A673 (cell line): ENCODE results near the gene MCUR1. TPM values are rescaled to one million over a fixed set of nuclear protein-coding genes. Genes with fewer than 3 reads are reported as not detected.
A peak's percentile ranks its signal among the peaks of the same experiment; 100 is the strongest.
"Not testable (repeated sequence)": the region's sequence is repeated elsewhere in the genome, so short reads cannot be mapped to it uniquely, and the experiment has no call there.

ENCODE experiments used
- BruUV-seq: library from RNA; stranded (reverse); fragments of 400-500 nt; replicated peaks from 2 replicates; lab custom pipeline; 2021; lab: Mats Ljungman, UMichigan
- CTCF ChIA-PET: fragments of 300-600 bp; sonication (Branson Sonifier 250); formaldehyde crosslinking; loops from one replicate; lab custom pipeline; 2022; ENCODE audit warnings: antibody characterized with exemption; lab: Charles Lee
- POLR2A ChIA-PET: fragments of 300-600 bp; sonication (Branson Sonifier 250); formaldehyde crosslinking; loops from one replicate; lab custom pipeline; 2022; ENCODE audit warnings: antibody characterized with exemption; ENCODE audit not compliant: low non-redundant PET; lab: Charles Lee
- DNase-seq: peaks from one replicate; pipeline ENCODE4 v3.0.0-alpha.2; 2015; ENCODE audit warnings: low spot score
- H3K27ac ChIP-seq: fragments of 200-600 bp; sonication (generic); 2 replicates; pipeline ENCODE4 v1.5.1; 2016; ENCODE audit warnings: mixed run types, low read depth, mild to moderate bottlenecking, mixed read lengths, antibody characterized with exemption, low read length; ENCODE audit not compliant: poor library complexity, severe bottlenecking
- H3K27me3 ChIP-seq: fragments of 200-600 bp; sonication (generic); replicated peaks from 2 replicates; pipeline ENCODE4 v1.6.1; 2017; ENCODE audit warnings: mixed run types, low read depth, mild to moderate bottlenecking, mixed read lengths, antibody characterized with exemption, low read length; ENCODE audit not compliant: insufficient read depth, poor library complexity
- H3K36me3 ChIP-seq: fragments of 200-600 bp; sonication (generic); 2 replicates; pipeline ENCODE4 v1.6.1; 2016; ENCODE audit warnings: mixed run types, mild to moderate bottlenecking, mixed read lengths, antibody characterized with exemption, low read length; ENCODE audit not compliant: insufficient read depth, poor library complexity, severe bottlenecking
- H3K4me1 ChIP-seq: fragments of 200-600 bp; sonication (generic); 2 replicates; pipeline ENCODE4 v1.6.1; 2017; ENCODE audit warnings: mixed run types, mild to moderate bottlenecking, mixed read lengths, antibody characterized with exemption, low read length; ENCODE audit not compliant: insufficient read depth, poor library complexity, severe bottlenecking
- H3K4me3 ChIP-seq: fragments of 200-600 bp; sonication (generic); 2 replicates; pipeline ENCODE4 v1.5.1; 2016; ENCODE audit warnings: low read depth, mixed run types, mild to moderate bottlenecking, mixed read lengths, low read length; ENCODE audit not compliant: poor library complexity, severe bottlenecking
- H3K9me3 ChIP-seq: fragments of 200-600 bp; sonication (generic); 2 replicates; pipeline ENCODE4 v1.6.1; 2016; ENCODE audit warnings: mixed run types, low read depth, mild to moderate bottlenecking, mixed read lengths, antibody characterized with exemption, low read length; ENCODE audit not compliant: poor library complexity, severe bottlenecking
- EZH2 ChIP-seq: fragments of 200-600 bp; sonication (generic); IDR thresholded peaks from 2 replicates; pipeline ENCODE4 v1.6.1; 2017; ENCODE audit warnings: borderline replicate concordance, low read depth, mild to moderate bottlenecking, mixed read lengths, antibody characterized with exemption, low read length; ENCODE audit not compliant: poor library complexity, severe bottlenecking
- intact Hi-C: fragments of 100-400 bp; cut with micrococcal nuclease; formaldehyde crosslinking; loops from one replicate; pipeline ENCODE4 v1.10.0; 2022; ENCODE audit not compliant: unreplicated experiment
- total RNA-seq: library from RNA; stranded (reverse); gene quantifications from 2 replicates; pipeline ENCODE4 v1.2.3, GENCODE V29; 2021
- TF ChIP-seq, protein P1 (sequence below): fragments of 300-800, 200-600 bp; sonication (generic); conservative IDR thresholded peaks from 2 replicates; pipeline ENCODE4 v1.5.1; 2017; ENCODE audit warnings: low read depth, mild to moderate bottlenecking, antibody characterized with exemption, low read length, moderate library complexity, mixed read lengths

MCUR1 gene
- total RNA-seq, 1 experiment from 2014 or later = 56.6 TPM

DNA sequence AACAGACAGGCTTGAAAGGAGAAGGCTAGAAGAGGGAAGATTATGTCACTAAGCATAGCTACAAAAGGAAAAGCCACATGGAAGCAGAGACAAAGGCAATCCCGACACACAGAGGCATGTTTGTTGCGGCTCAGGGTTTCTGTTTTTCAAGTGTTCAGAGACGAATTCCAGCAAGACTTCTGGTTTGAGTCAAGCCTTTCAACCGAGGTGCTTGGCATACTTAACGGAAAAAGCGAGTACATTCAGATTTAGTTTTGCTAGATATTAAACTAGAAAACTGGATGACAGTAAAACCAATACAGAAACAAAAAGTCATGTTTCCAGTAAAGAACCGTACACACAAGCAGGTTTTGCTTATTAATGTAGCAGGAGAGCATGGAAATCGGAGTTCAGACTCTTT lies 27.2 kb downstream of the MCUR1 start:
- TF ChIP-seq EZH2 = no peak
- TF ChIP-seq, protein P1, sequence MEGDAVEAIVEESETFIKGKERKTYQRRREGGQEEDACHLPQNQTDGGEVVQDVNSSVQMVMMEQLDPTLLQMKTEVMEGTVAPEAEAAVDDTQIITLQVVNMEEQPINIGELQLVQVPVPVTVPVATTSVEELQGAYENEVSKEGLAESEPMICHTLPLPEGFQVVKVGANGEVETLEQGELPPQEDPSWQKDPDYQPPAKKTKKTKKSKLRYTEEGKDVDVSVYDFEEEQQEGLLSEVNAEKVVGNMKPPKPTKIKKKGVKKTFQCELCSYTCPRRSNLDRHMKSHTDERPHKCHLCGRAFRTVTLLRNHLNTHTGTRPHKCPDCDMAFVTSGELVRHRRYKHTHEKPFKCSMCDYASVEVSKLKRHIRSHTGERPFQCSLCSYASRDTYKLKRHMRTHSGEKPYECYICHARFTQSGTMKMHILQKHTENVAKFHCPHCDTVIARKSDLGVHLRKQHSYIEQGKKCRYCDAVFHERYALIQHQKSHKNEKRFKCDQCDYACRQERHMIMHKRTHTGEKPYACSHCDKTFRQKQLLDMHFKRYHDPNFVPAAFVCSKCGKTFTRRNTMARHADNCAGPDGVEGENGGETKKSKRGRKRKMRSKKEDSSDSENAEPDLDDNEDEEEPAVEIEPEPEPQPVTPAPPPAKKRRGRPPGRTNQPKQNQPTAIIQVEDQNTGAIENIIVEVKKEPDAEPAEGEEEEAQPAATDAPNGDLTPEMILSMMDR = no peak
- Histone ChIP-seq H3K27me3 (no peaks in the 10 kb centered on the region), H3K27ac (peak overlapping the region; percentile 52), H3K9me3 (no peaks in the 10 kb centered on the region), H3K4me1 (peaks cover 7% of the 10 kb centered on the region), H3K4me3 (no peak overlapping the region), H3K36me3 (peaks cover 6% of the 10 kb centered on the region)
- ChIA-PET CTCF (no interaction called here), POLR2A (no interaction called here)
- no TSS peak for BruUV-seq
- intact Hi-C loops = no loop called here
- DNase-seq = peak; percentile 35

DNA sequence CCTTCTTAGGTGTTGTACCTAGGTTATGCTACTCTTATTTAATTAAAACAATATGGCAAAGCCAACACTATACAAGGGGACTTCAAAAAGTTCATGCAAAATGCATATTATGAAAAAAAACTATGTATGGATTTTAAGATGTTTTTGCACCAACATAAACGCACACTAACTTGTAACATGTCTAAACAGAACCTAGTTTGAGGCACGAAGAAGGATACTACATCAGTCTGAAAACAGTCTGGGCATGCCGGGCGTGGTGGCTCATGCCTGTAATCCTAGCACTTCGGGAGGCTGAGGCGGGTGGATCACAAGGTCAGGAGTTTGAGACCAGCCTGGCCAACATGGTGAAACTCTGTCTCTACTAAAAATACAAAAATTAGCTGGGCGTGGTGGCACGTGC lies 34.2 kb downstream of the MCUR1 start:
- intact Hi-C loops, DNase-seq, H3K9me3 ChIP-seq, POLR2A ChIA-PET, BruUV-seq, CTCF ChIA-PET, H3K27me3 ChIP-seq, H3K4me1 ChIP-seq, H3K27ac ChIP-seq, H3K36me3 ChIP-seq, H3K4me3 ChIP-seq: not testable (repeated sequence)

DNA sequence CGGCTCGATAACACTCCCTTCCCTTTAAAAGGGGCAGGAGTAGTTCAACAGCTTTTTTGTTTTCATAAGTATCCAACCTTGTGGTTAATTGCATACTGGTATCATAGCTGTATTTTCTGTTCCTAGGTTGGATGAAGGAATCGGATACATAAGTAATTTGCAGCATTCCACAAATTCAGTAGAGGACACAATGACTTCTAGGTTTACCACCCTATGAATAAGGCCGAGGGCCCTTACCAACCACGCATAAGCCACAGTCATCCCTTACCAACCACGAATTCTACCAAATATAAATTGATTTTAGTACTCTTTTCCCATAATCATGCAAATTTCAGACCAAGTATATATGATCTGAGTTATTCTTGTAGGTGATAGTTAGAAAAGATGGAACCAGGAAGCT lies 36.3 kb downstream of the MCUR1 start:
- Histone ChIP-seq H3K27ac (no peak overlapping the region), H3K9me3 (no peaks in the 10 kb centered on the region), H3K4me3 (no peak overlapping the region), H3K27me3 (no peaks in the 10 kb centered on the region), H3K4me1 (no peaks in the 10 kb centered on the region), H3K36me3 (no peaks in the 10 kb centered on the region)
- intact Hi-C loops = no loop called here
- ChIA-PET CTCF (no interaction called here), POLR2A (no interaction called here)
- no peak for DNase-seq
- BruUV-seq = no TSS peak
- TF ChIP-seq EZH2 = no peak
- TF ChIP-seq, protein P1 = no peak

DNA sequence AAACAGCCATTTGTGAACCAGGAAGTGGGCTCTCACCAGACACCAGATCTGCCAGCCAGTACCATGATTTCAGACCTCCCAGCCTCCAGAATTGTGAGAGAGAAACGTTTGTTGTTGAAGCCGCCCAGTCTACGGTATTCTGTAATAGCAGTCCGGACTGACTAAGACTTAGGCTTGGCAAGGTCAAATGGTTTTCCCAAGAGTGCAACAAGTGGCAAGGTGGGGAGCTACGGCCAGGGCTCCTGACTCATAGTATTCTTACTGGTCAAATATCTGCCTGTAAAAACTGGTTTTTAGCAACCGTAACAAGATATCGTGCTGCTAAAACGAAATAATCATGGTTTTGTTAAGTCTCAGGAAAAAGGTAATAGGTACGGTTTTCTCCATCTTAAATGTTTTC lies 37.8 kb downstream of the MCUR1 start:
- H3K36me3 ChIP-seq = no peaks in the 10 kb centered on the region
- no TSS peak for BruUV-seq
- intact Hi-C loops = no loop called here

DNA sequence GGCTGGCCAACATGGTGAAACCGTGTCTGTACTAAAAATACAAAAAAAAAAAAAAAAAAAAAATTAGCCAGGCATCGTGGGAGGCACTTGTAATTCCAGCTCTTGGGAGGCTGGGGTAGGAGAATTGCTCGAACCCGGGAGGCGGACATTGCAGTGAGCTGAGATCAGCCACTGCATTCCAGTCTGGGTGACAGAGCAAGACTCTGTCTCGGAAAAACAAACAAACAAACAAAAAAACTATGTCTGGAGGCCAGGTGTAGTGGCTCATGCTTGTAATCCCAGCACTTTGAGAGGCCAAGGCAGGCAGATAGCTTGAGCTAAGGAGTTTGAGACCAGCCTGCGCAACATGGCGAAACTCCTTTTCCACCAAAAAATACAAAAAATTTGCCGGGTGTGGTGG lies 38.9 kb downstream of the MCUR1 start:
- not testable (repeated sequence) for BruUV-seq

More for the DNA sequence above, 37.8 kb downstream of the MCUR1 start:
- CTCF ChIA-PET = no interaction called here
- no peak for DNase-seq
- Histone ChIP-seq H3K27me3 (no peaks in the 10 kb centered on the region), H3K9me3 (no peaks in the 10 kb centered on the region), H3K4me1 (no peaks in the 10 kb centered on the region), H3K4me3 (no peak overlapping the region), H3K27ac (no peak overlapping the region)
- no peak for TF ChIP-seq EZH2
- TF ChIP-seq, protein P1 = no peak
- POLR2A ChIA-PET = no interaction called here

More for the DNA sequence above, 38.9 kb downstream of the MCUR1 start:
- H3K36me3 ChIP-seq, H3K9me3 ChIP-seq, intact Hi-C loops, POLR2A ChIA-PET, H3K27ac ChIP-seq, H3K4me3 ChIP-seq, H3K4me1 ChIP-seq, CTCF ChIA-PET, DNase-seq, H3K27me3 ChIP-seq: not testable (repeated sequence)
